ENCODE data around the gene LRRC59. TPM values are rescaled to one million over a fixed set of nuclear protein-coding genes. Genes with fewer than 3 reads are reported as not detected.

The LRRC59 gene
- total and polyA plus RNA-seq, 2 of the 13 experiments (the other 11 are each of a cell fraction or from before 2014, with no cell fraction given) = 87.3 to 222 TPM

DNA sequence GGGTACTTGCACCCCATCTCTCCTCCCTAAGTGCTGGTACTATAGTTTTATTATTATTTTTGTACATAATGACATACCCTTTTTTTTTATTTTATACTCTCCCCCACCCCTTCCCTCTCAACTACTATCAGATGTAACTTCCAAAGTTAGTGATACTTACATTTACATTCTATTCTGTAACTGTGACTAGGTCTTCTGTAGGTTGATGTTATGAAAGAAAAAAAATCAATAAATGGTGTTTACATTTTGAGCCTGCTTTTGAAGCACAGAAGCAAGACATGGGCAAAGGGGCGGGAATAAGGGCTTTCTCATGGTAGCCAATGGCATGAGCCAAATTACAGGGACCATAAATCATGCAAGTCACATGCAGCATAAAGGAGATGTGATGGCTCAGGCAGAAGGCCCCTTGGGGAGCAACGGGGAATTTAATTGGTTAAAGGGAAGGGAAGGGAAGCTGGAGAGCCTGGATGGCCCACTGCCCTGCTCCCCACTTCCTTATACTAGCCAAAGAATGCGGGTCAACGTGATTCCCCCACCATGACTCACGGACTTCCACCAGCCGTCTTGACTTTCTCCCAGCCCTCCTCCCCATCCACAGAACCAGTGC, 26.3 kb upstream of the LRRC59 start (continued):
- TF ChIP-seq, protein P1, sequence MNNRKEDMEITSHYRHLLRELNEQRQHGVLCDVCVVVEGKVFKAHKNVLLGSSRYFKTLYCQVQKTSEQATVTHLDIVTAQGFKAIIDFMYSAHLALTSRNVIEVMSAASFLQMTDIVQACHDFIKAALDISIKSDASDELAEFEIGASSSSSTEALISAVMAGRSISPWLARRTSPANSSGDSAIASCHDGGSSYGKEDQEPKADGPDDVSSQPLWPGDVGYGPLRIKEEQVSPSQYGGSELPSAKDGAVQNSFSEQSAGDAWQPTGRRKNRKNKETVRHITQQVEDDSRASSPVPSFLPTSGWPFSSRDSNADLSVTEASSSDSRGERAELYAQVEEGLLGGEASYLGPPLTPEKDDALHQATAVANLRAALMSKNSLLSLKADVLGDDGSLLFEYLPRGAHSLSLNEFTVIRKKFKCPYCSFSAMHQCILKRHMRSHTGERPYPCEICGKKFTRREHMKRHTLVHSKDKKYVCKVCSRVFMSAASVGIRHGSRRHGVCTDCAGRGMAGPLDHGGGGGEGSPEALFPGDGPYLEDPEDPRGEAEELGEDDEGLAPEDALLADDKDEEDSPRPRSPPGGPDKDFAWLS (CRISPR knock-in tag; IDR thresholded peaks at IDR 0.05; ENCODE audit: borderline replicate concordance) = no peak
- TF ChIP-seq GABPA (IDR thresholded peaks at IDR 0.05; ENCODE audit: low read depth, low read length) = no peak
- no peak for TF ChIP-seq GABPA (CRISPR knock-in tag; IDR thresholded peaks at IDR 0.05; ENCODE audit: low read depth)
- TF ChIP-seq ISX (CRISPR knock-in tag; conservative IDR thresholded peaks at IDR 0.05) = no peak
- no peak for TF ChIP-seq ZBTB7A (CRISPR knock-in tag; IDR thresholded peaks at IDR 0.05)
- TF ChIP-seq ZNF614 (CRISPR knock-in tag; IDR thresholded peaks at IDR 0.05; ENCODE audit: borderline replicate concordance) = peak; percentile 89
- TF ChIP-seq RCOR2 (CRISPR knock-in tag; IDR thresholded peaks at IDR 0.05) = peak; percentile 83
- TF ChIP-seq MAZ (IDR thresholded peaks at IDR 0.05; ENCODE audit: borderline replicate concordance, low read depth, low read length) = no peak
- TF ChIP-seq MAZ (CRISPR knock-in tag; IDR thresholded peaks at IDR 0.05; ENCODE audit: low read depth) = peak; percentile 39; the same call in 1 of the 2 replicates
- TF ChIP-seq, protein P2, sequence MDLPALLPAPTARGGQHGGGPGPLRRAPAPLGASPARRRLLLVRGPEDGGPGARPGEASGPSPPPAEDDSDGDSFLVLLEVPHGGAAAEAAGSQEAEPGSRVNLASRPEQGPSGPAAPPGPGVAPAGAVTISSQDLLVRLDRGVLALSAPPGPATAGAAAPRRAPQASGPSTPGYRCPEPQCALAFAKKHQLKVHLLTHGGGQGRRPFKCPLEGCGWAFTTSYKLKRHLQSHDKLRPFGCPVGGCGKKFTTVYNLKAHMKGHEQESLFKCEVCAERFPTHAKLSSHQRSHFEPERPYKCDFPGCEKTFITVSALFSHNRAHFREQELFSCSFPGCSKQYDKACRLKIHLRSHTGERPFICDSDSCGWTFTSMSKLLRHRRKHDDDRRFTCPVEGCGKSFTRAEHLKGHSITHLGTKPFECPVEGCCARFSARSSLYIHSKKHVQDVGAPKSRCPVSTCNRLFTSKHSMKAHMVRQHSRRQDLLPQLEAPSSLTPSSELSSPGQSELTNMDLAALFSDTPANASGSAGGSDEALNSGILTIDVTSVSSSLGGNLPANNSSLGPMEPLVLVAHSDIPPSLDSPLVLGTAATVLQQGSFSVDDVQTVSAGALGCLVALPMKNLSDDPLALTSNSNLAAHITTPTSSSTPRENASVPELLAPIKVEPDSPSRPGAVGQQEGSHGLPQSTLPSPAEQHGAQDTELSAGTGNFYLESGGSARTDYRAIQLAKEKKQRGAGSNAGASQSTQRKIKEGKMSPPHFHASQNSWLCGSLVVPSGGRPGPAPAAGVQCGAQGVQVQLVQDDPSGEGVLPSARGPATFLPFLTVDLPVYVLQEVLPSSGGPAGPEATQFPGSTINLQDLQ (CRISPR knock-in tag; IDR thresholded peaks at IDR 0.05) = no peak
- TF ChIP-seq, protein P3, sequence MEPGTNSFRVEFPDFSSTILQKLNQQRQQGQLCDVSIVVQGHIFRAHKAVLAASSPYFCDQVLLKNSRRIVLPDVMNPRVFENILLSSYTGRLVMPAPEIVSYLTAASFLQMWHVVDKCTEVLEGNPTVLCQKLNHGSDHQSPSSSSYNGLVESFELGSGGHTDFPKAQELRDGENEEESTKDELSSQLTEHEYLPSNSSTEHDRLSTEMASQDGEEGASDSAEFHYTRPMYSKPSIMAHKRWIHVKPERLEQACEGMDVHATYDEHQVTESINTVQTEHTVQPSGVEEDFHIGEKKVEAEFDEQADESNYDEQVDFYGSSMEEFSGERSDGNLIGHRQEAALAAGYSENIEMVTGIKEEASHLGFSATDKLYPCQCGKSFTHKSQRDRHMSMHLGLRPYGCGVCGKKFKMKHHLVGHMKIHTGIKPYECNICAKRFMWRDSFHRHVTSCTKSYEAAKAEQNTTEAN (CRISPR knock-in tag; conservative IDR thresholded peaks at IDR 0.05) = no peak
- no peak for TF ChIP-seq CBX2 (IDR thresholded peaks at IDR 0.05; ENCODE audit: low read depth, low read length)
- TF ChIP-seq CBX2 (CRISPR knock-in tag; IDR thresholded peaks at IDR 0.05; ENCODE audit: low read depth) = no peak
- TF ChIP-seq IRX3 (CRISPR knock-in tag; IDR thresholded peaks at IDR 0.05; ENCODE audit: borderline replicate concordance, low read depth) = no peak
- TF ChIP-seq, protein P4, sequence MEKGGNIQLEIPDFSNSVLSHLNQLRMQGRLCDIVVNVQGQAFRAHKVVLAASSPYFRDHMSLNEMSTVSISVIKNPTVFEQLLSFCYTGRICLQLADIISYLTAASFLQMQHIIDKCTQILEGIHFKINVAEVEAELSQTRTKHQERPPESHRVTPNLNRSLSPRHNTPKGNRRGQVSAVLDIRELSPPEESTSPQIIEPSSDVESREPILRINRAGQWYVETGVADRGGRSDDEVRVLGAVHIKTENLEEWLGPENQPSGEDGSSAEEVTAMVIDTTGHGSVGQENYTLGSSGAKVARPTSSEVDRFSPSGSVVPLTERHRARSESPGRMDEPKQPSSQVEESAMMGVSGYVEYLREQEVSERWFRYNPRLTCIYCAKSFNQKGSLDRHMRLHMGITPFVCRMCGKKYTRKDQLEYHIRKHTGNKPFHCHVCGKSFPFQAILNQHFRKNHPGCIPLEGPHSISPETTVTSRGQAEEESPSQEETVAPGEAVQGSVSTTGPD (CRISPR knock-in tag; IDR thresholded peaks at IDR 0.05) = 0 out of 2 replicates have a peak, but pooled peaks have one; percentile 42
- TF ChIP-seq, protein P5, sequence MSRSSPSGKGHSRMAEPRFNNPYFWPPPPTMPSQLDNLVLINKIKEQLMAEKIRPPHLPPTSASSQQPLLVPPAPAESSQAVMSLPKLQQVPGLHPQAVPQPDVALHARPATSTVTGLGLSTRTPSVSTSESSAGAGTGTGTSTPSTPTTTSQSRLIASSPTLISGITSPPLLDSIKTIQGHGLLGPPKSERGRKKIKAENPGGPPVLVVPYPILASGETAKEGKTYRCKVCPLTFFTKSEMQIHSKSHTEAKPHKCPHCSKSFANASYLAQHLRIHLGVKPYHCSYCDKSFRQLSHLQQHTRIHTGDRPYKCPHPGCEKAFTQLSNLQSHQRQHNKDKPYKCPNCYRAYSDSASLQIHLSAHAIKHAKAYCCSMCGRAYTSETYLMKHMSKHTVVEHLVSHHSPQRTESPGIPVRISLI (CRISPR knock-in tag; IDR thresholded peaks at IDR 0.05; ENCODE audit: borderline replicate concordance) = peak; percentile 70
- TF ChIP-seq, protein P6, sequence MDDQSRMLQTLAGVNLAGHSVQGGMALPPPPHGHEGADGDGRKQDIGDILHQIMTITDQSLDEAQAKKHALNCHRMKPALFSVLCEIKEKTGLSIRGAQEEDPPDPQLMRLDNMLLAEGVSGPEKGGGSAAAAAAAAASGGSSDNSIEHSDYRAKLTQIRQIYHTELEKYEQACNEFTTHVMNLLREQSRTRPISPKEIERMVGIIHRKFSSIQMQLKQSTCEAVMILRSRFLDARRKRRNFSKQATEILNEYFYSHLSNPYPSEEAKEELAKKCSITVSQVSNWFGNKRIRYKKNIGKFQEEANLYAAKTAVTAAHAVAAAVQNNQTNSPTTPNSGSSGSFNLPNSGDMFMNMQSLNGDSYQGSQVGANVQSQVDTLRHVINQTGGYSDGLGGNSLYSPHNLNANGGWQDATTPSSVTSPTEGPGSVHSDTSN (CRISPR knock-in tag; IDR thresholded peaks at IDR 0.05; ENCODE audit: borderline replicate concordance) = no peak
- TF ChIP-seq ZNF552 (CRISPR knock-in tag; IDR thresholded peaks at IDR 0.05; ENCODE audit: borderline replicate concordance) = no peak
- TF ChIP-seq ZNF251 (CRISPR knock-in tag; IDR thresholded peaks at IDR 0.05) = no peak
- no peak for TF ChIP-seq ZNF333 (CRISPR knock-in tag; IDR thresholded peaks at IDR 0.05; ENCODE audit: borderline replicate concordance)

All from HepG2 (cell line).